Karpas-422 (cell line): Measurements from ENCODE around the gene CATSPER1. TPM values are rescaled to one million over a fixed set of nuclear protein-coding genes. Genes with fewer than 3 reads are reported as not detected.

Experiments used
- DNase-seq: peaks from one replicate; pipeline ENCODE4 v3.0.0-alpha.2; 2015
- H2AFZ ChIP-seq: fragments of 200-600 bp; sonication (generic); 2 replicates; pipeline ENCODE4 v1.6.1; 2014; ENCODE audit warnings: antibody characterized with exemption, low read length, mixed read lengths
- H3K27ac ChIP-seq: fragments of 200-600 bp; sonication (generic); 2 replicates; pipeline ENCODE4 v1.5.1; 2014; ENCODE audit warnings: mild to moderate bottlenecking, low read length, moderate library complexity
- H3K27me3 ChIP-seq: fragments of 200-600 bp; sonication (generic); 2 replicates; pipeline ENCODE4 v1.6.1; 2014; ENCODE audit warnings: low read length, mixed read lengths
- H3K36me3 ChIP-seq: fragments of 200-600 bp; sonication (generic); 2 replicates; pipeline ENCODE4 v1.6.1; 2014; ENCODE audit warnings: low read length, mixed read lengths; ENCODE audit not compliant: insufficient read depth
- H3K4me1 ChIP-seq: fragments of 200-600 bp; sonication (generic); 2 replicates; pipeline ENCODE4 v1.6.1; 2014; ENCODE audit warnings: mild to moderate bottlenecking, low read length, mixed read lengths
- H3K4me2 ChIP-seq: fragments of 200-600 bp; sonication (generic); 2 replicates; pipeline ENCODE4 v1.6.1; 2014; ENCODE audit warnings: low read length, low read depth, mild to moderate bottlenecking; ENCODE audit not compliant: poor library complexity, severe bottlenecking
- H3K4me3 ChIP-seq: fragments of 200-600 bp; sonication (generic); 2 replicates; pipeline ENCODE4 v1.5.1; 2014; ENCODE audit warnings: mild to moderate bottlenecking, antibody characterized with exemption, low read length, mixed read lengths
- H3K79me2 ChIP-seq: fragments of 200-600 bp; sonication (generic); 2 replicates; pipeline ENCODE4 v1.6.1; 2014; ENCODE audit warnings: mild to moderate bottlenecking, low read length, mixed read lengths
- H3K9ac ChIP-seq: fragments of 200-600 bp; sonication (generic); 2 replicates; pipeline ENCODE4 v1.6.0; 2014; ENCODE audit warnings: low read length
- H3K9me2 ChIP-seq: fragments of 200-600 bp; sonication (generic), shearing (Covaris generic); replicated peaks from 2 replicates; pipeline ENCODE4 v1.6.0; 2014; ENCODE audit warnings: mild to moderate bottlenecking, low read length, moderate library complexity; ENCODE audit not compliant: insufficient read depth
- H3K9me3 ChIP-seq: fragments of 300-700, 200-600 bp; sonication (generic); 2 replicates; pipeline ENCODE4 v1.6.1; 2014; ENCODE audit warnings: low read length, mixed read lengths
- H4K20me1 ChIP-seq: fragments of 200-600 bp; sonication (generic); 2 replicates; pipeline ENCODE4 v1.6.1; 2014; ENCODE audit warnings: mild to moderate bottlenecking, antibody characterized with exemption, low read length, low read depth; ENCODE audit not compliant: insufficient read depth
- total RNA-seq: library from RNA; depleted of rRNA; stranded (reverse); fragments of >200 nt; shearing (Covaris generic); gene quantifications from 2 replicates; pipeline ENCODE4 v1.2.3, GENCODE V29; 2014; ENCODE audit warnings: low replicate concordance

The CATSPER1 gene
- total RNA-seq, 1 experiment from 2014 or later = not detected

DNA sequence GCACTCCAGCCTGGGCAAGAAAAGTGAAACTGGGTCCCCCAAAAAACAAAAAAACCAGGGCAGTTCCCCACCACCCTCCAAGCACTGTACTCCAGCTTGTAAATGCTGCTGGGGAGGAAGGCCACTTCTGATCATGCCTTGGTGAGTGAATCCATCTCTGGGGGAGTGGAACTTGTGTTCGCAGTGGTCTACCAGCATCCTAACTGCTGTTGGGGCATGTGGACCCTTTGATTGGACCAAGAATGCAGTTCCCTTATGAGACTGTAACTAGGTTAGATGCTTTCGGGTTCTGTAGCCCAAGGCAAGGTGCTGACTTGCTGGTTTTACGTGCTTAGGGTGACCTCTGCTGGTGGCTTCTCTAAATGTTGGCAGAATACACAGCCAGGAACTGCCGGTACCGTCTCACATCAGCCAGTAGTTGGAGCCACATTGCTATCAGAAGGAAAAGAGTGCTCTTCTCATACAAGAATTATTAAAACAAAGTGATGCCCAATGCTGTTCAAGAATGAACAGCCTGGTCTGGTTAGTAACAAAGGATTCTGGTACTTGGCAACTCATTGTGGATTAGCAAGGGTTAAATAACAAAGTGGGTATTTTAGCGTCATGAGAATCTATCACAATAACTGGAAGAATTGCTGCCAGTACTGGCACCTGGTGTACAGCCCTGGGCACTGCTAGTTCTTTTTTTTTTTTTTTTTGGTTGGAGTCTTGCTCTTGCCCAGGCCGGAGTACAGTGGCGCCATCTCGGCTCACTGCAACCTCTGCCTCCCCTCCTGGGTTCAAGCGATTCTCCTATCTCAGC, 37.3 kb downstream of the CATSPER1 start:
- Histone ChIP-seq H3K4me3 (no peak overlapping the region), H4K20me1 (no peaks in the 10 kb centered on the region), H3K79me2 (no peaks in the 10 kb centered on the region), H3K36me3 (peaks cover 6% of the 10 kb centered on the region; the same call in 1 of the 2 replicates), H2AFZ (peak overlapping the region; percentile 86; the same call in 1 of the 2 replicates), H3K27me3 (no peaks in the 10 kb centered on the region), H3K9me2 (no peaks in the 10 kb centered on the region), H3K9ac (no peak overlapping the region), H3K4me1 (no peaks in the 10 kb centered on the region), H3K9me3 (no peaks in the 10 kb centered on the region), H3K4me2 (no peak overlapping the region), H3K27ac (no peak overlapping the region)
- DNase-seq = peak; percentile 97

DNA sequence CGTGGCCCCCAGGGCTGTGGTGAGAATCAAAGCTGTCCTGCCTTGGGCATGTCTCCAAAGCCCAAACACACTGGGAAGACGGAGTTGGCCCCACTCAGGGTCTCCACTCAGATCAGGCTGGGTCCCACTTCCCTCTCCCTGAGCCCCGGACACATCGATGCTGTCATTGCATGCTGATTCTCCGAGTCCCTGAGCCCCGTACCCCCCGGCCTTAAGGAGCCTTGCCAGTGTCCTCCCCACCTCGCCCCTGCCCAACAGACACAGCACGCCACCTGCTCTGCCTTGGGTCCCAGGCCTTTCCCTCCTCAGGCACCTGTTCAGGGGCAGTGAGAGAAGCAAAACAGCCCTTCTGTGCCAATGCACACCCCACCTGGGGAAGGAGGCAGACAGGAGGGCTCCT, 38.9 kb downstream of the CATSPER1 start:
- Histone ChIP-seq H3K9me2 (no peaks in the 10 kb centered on the region), H3K9me3 (no peaks in the 10 kb centered on the region), H2AFZ (no peak overlapping the region), H3K9ac (no peak overlapping the region), H3K4me3 (no peak overlapping the region), H4K20me1 (no peaks in the 10 kb centered on the region), H3K27me3 (no peaks in the 10 kb centered on the region), H3K4me2 (no peak overlapping the region), H3K79me2 (no peaks in the 10 kb centered on the region), H3K4me1 (no peaks in the 10 kb centered on the region), H3K36me3 (peaks cover 6% of the 10 kb centered on the region; the same call in 1 of the 2 replicates), H3K27ac (no peak overlapping the region)
- no peak for DNase-seq

DNA sequence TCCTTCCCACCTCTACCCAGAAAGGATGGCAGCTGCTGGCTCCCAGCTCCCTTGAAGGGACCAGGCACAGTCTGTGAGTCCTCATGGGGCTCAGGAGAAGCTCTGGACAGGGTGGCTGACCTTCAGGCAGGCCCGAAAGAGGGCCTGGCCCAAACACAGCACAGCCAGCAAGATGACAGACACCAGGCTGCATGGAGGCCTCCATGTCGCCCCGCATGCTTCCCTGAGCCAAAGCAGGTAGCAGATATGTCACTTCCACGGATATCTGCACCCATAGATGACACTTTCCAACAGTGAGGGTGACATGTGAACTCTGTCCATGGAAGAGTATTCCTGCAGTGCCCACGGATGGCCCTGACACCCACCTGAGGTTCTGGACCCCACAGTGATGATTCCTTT, 42.7 kb downstream of the CATSPER1 start:
- Histone ChIP-seq H3K9ac (no peak overlapping the region), H3K4me1 (no peaks in the 10 kb centered on the region), H3K36me3 (no peaks in the 10 kb centered on the region), H3K27ac (no peak overlapping the region), H2AFZ (no peak overlapping the region), H3K4me2 (no peak overlapping the region), H3K9me2 (no peaks in the 10 kb centered on the region), H3K79me2 (no peaks in the 10 kb centered on the region), H3K27me3 (no peaks in the 10 kb centered on the region), H3K4me3 (no peak overlapping the region), H3K9me3 (no peaks in the 10 kb centered on the region), H4K20me1 (no peaks in the 10 kb centered on the region)
- no peak for DNase-seq

DNA sequence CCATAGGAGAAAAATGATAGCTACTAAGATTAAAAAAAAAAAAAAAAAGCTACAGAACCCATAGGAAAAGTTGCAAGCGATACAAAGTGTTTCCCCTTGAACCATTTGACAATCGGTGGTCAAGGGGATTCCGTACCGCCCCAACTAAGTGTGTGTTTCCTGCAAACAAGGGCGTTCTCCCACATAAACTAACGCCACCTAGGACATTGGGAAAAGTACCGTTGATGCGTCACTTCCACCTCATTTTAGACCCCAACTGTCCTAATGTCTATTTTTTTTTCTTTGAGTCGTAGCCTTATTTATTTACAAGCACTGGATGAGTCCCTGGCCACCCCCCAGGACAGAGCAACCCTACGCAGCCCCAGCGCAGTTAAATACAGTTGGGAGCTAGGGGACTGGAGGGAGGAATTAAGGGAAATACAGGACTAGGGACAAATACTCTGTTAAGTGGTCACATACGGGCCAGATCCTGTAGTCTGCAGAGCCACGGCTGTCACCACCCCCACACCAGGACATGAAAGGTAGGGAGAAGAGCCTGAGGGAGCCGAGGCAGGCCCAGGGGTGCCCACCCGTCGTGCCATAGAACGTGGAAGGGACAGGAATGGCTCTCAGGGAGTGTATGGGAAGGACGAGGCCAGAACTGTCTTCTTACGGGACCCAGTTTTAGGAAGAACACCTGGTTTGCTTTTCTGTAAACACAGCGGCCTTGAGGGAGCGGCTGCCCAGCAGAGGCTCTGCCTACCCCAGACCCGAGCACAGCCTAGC, 43.3 kb downstream of the CATSPER1 start:
- H2AFZ ChIP-seq = no peak overlapping the region
- H3K36me3 ChIP-seq = no peaks in the 10 kb centered on the region
- no peaks in the 10 kb centered on the region for H3K4me1 ChIP-seq
- no peak overlapping the region for H3K27ac ChIP-seq
- H3K4me3 ChIP-seq = no peak overlapping the region
- no peaks in the 10 kb centered on the region for H3K9me3 ChIP-seq
- no peak overlapping the region for H3K9ac ChIP-seq
- H3K9me2 ChIP-seq = no peaks in the 10 kb centered on the region
- no peak overlapping the region for H3K4me2 ChIP-seq
- no peaks in the 10 kb centered on the region for H3K79me2 ChIP-seq
- DNase-seq = no peak
- no peaks in the 10 kb centered on the region for H4K20me1 ChIP-seq
- no peaks in the 10 kb centered on the region for H3K27me3 ChIP-seq

DNA sequence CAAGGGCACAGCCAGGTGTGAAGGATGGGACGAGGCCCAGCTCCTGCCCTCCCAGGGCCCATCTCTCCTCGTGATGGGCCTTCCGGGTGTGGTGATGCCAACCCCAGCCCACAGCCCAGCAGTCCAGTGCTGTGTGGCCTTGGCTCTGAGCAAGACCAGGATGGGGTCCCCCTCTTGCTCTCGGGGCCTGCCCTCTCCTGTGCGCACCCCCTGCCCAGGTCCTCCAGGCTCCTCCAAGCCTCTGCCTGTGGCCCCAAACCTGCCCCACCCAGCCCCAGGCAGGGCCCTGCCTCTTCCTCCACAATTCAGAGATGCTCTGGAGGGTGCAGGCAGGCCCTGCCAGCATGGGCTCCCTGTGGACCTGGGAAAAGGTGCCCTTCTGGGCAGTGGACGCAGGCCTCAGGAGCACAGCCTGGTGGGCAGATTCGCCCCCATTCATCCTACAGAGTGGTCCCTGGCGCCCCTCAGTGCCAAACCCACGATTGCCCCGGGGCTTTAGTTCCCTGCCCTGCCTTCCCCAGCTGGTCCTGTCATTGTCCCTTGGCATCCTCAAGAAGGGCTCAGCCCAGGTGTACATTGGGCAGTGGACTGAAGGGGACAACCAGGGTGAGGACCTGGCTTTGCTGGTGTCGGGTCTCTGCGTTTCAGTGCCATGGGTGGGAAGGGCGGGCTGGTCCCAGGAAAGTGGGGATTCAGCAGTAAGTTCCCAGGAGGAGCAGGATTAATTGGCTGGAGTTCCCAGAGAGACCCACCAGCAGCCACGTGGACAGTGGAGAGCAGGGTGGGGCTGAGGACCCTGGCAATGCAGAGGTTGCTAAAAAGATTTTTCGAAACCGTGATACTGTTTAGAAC, 44.1 kb downstream of the CATSPER1 start:
- Histone ChIP-seq H3K9me3 (no peaks in the 10 kb centered on the region), H3K79me2 (no peaks in the 10 kb centered on the region), H3K9ac (no peak overlapping the region), H3K4me3 (no peak overlapping the region), H3K4me2 (no peak overlapping the region), H3K27me3 (no peaks in the 10 kb centered on the region), H3K4me1 (no peaks in the 10 kb centered on the region), H3K36me3 (no peaks in the 10 kb centered on the region), H2AFZ (no peak overlapping the region), H4K20me1 (no peaks in the 10 kb centered on the region), H3K27ac (no peak overlapping the region), H3K9me2 (no peaks in the 10 kb centered on the region)
- DNase-seq = no peak

DNA sequence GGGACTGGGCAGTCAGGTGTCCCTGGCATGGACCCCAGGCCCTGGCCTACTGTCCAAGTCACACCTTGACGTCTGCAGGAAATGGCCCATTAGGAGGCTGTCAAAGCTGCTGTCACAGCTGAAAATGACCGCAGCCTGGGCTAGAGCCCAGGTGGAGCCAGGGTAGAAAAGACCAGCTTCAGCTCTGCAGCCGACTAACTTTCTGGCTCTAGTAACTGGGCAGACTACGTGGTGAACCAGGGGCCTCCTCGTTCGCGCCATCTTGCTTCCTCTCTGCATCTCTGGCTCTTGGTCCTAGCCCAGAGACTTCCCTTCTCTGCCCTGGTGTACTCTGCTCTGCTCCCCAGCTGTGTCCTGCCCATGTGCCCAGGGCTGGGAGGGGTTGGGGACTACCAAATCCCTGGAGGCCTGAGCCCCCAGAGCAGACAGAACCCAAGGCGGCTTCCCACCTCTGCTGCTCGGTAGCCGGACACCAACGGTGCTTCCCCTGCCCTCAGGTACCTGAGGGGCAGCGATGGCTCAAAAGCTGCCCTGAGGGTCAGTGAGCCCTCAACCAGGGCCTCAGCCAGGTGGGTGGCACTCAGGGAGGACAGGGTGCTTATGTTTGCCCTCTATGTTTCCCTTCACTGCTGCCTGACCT, 45.1 kb downstream of the CATSPER1 start:
- DNase-seq = no peak
- H3K4me3 ChIP-seq = no peak overlapping the region
- H3K79me2 ChIP-seq = no peaks in the 10 kb centered on the region
- H3K27ac ChIP-seq = no peak overlapping the region
- no peaks in the 10 kb centered on the region for H3K4me1 ChIP-seq
- H3K36me3 ChIP-seq = no peaks in the 10 kb centered on the region
- no peaks in the 10 kb centered on the region for H3K9me3 ChIP-seq
- H3K4me2 ChIP-seq = no peak overlapping the region
- H3K27me3 ChIP-seq = no peaks in the 10 kb centered on the region
- H2AFZ ChIP-seq = no peak overlapping the region
- no peaks in the 10 kb centered on the region for H4K20me1 ChIP-seq
- H3K9ac ChIP-seq = no peak overlapping the region
- no peaks in the 10 kb centered on the region for H3K9me2 ChIP-seq

DNA sequence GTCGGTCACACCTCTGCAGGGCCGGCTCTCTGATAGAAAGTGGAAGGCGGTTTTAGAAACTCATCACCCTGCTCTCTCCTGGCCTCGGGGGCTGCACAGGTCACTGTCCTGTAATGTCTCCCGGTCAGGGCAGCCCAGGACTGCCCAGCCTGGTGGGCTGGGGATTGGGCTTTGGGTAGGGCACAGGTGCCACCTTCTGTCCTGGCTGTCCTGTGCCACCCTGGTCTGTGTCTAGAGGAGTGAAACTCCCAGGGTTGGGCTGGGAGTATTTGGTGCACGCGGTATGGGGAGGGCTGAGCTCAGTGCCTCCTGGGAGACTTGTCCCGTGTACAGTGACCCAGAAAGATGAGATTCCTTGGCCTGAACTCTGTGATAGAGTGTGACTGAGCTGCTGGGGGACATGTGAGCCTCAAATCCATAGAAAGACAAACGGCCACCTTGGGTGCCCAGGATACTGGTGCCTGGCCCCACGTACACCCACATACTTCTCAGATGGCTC, 47.0 kb downstream of the CATSPER1 start:
- no peaks in the 10 kb centered on the region for H3K4me1 ChIP-seq
- no peaks in the 10 kb centered on the region for H3K9me3 ChIP-seq
- no peaks in the 10 kb centered on the region for H3K79me2 ChIP-seq
- no peaks in the 10 kb centered on the region for H3K9me2 ChIP-seq
- no peaks in the 10 kb centered on the region for H3K27me3 ChIP-seq
- no peak overlapping the region for H2AFZ ChIP-seq
- H3K27ac ChIP-seq = no peak overlapping the region
- no peak for DNase-seq
- H3K9ac ChIP-seq = no peak overlapping the region
- no peak overlapping the region for H3K4me3 ChIP-seq
- H3K36me3 ChIP-seq = no peaks in the 10 kb centered on the region
- no peak overlapping the region for H3K4me2 ChIP-seq
- H4K20me1 ChIP-seq = no peaks in the 10 kb centered on the region
